ENCODE results near the gene CDK18. TPM values are rescaled to one million over a fixed set of nuclear protein-coding genes. Genes with fewer than 3 reads are reported as not detected.
"Not testable (repeated sequence)": the region's sequence is repeated elsewhere in the genome, so short reads cannot be mapped to it uniquely, and the experiment has no call there.

The CDK18 gene
- total RNA-seq, 1 donor from 2014 or later: 0.21 TPM

DNA sequence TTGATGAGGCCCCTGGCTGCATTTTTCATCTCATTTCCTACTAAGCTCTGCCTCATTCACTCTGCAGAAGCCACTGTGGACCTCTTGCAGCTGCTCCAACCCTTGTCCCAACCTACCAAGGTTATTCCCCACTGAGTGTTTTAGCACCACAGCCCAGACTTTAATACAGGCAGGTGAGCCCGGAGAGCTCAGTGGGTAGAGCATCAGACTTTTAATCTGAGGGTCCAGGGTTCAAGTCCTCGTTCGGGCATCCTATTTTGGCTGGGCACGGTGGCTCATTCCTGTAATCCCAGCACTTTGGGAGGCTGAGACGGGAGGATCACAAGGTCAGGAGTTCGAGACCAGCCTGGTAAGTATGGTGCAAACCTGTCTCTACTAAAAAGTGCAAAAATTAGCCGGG, 30.5 kb upstream of the CDK18 start:
- Mint-ChIP-seq H3K27ac (no peak overlapping the region), H3K4me1 (ENCODE audit: low read depth) (no peaks in the 10 kb centered on the region), H3K4me3 (no peak overlapping the region), H3K36me3 (ENCODE audit: low read depth) (peaks cover 3% of the 10 kb centered on the region), H3K27me3 (ENCODE audit: insufficient read depth) (peaks cover 33% of the 10 kb centered on the region), H3K9me3 (peaks cover 18% of the 10 kb centered on the region)
- intact Hi-C loops (cut with micrococcal nuclease): loop anchor here (2.0 kb wide), 1 partner anchor 15 kb away; no protein-coding TSS in a partner anchor
- DNase-seq (ENCODE audit: low spot score): no peak

DNA sequence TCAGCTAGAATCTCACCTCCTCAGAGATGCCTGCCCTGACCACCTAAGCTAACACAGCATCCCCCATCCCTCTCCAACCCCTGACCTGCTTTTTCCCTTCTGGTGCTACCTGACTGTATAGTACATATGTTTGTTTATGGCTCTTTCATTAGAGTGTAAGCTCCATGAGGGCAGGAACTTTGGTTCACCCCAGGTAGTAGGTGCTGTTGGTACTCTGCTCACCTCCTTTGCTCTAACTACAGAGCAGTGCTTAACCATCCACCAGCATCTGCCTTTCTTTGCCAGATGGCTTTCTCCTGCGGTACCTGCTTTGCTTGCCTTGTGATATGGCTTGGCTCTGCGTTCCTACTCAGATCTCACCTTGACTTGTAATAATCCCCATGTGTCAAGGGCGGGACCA, 29.9 kb upstream of the CDK18 start:
- intact Hi-C loops (cut with micrococcal nuclease): no loop called here
- Mint-ChIP-seq H3K27ac (no peak overlapping the region), H3K36me3 (ENCODE audit: low read depth) (peaks cover 3% of the 10 kb centered on the region), H3K27me3 (ENCODE audit: insufficient read depth) (peaks cover 28% of the 10 kb centered on the region), H3K9me3 (peaks cover 18% of the 10 kb centered on the region), H3K4me1 (ENCODE audit: low read depth) (peaks cover 3% of the 10 kb centered on the region), H3K4me3 (no peak overlapping the region)
- DNase-seq (ENCODE audit: low spot score): no peak

DNA sequence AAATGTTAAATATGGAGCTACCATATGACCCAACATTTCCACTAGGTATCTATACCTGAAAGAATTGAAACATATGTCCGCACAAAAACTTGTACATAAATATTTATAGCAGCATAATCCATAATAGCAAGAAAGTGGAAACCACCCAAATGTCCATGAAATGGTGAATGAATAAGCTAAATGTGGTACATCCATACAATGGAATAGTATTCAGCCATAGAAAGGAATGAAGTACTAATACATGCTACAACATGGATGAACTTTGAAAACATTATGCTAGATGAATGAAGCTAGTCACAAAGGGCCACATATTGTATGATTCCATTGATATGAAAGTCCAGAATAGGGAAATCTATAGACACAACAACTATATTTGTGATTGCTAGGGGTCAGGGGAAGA, 28.6 kb upstream of the CDK18 start:
- Mint-ChIP-seq H3K27me3 (ENCODE audit: insufficient read depth) (peaks cover 22% of the 10 kb centered on the region), H3K36me3 (ENCODE audit: low read depth) (peaks cover 5% of the 10 kb centered on the region), H3K27ac (no peak overlapping the region), H3K4me1 (ENCODE audit: low read depth) (peaks cover 16% of the 10 kb centered on the region), H3K4me3 (no peak overlapping the region), H3K9me3 (peaks cover 18% of the 10 kb centered on the region)
- DNase-seq (ENCODE audit: low spot score): no peak
- intact Hi-C loops (cut with micrococcal nuclease): no loop called here

DNA sequence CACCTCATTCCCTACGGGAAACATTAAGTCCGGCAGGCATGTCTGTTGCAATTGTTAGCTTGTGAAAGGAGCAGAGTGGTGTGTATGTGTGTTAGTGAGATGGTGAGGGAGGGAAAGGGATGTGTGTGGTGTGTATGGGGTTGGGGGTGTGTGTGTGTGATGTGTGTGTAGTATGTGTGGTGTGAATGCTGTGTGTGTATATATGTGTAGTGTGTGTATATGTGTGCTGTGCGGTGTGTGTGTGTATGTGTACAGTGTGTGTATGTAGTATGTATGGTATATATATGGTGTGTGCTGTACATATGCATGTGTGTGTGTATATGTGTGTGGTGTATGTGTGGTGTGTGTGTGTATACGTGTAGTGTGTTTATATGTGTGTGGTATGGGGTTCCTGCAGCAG, 27.8 kb upstream of the CDK18 start:
- Mint-ChIP-seq H3K9me3 (peaks cover 18% of the 10 kb centered on the region), H3K27ac (no peak overlapping the region), H3K4me1 (ENCODE audit: low read depth) (peaks cover 24% of the 10 kb centered on the region), H3K4me3 (no peak overlapping the region), H3K27me3 (ENCODE audit: insufficient read depth) (peaks cover 27% of the 10 kb centered on the region), H3K36me3 (ENCODE audit: low read depth) (peaks cover 5% of the 10 kb centered on the region)
- no peak for DNase-seq (ENCODE audit: low spot score)
- intact Hi-C loops (cut with micrococcal nuclease): no loop called here

DNA sequence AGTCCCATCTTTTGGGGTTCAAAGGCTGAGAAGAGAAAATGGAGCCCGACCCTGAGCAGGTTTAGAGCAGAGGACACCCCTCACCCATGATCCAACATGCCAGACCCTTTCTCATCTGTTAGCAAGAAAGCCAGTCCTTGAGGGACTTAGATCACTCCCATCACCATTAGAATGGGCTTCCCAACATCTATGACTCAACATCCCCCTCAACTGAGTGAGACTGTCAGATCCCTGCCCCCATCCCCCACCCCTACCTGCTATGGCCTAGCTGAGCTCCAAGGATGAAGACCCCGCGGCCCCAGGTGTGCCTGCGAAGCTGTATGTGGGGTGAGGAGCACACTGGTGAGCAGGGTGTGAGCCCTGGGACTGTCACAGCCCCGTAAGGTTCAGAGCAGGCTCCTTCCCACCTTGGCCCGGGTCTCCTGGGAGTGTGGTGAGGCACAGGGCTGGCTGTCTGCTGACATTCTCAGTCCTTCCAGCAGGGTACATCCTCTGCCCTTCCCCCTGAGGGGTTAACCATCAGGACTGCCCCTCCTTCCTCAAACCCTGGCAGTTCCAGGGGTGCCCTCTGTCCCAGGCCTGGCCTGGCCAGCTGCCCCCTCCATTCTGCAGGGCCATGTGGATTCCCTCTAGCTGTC, 27.2 kb upstream of the CDK18 start:
- Mint-ChIP-seq H3K4me3 (no peak overlapping the region), H3K27me3 (ENCODE audit: insufficient read depth) (peaks cover 28% of the 10 kb centered on the region), H3K9me3 (peaks cover 18% of the 10 kb centered on the region), H3K36me3 (ENCODE audit: low read depth) (peaks cover 5% of the 10 kb centered on the region), H3K4me1 (ENCODE audit: low read depth) (peaks cover 28% of the 10 kb centered on the region), H3K27ac (no peak overlapping the region)
- no peak for DNase-seq (ENCODE audit: low spot score)
- intact Hi-C loops (cut with micrococcal nuclease): no loop called here

DNA sequence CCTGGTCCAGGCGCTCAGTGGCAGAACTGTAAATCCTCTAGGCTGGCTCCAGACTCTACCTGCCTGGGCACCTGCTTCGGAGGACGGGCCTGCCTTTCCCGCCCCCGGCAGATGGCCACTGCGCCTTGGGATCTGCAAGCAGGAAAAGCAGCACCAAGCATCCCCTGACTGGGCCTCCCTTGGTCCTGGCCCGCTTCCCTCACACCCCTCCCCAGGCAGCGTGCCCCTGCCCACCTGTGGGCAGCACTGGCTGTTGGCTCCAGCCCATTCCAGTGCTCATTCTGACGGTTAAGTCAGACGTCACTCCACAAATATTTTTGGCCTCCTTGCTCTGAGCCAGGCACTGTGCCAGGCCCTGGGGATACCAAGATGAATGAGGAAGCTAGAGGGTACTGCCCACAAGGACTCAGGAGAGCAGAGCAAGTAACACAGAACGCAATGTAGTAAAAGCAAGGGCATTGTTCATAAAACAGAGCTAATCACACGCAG, 26.7 kb upstream of the CDK18 start:
- H3K27ac Mint-ChIP-seq: no peak overlapping the region
- no peak overlapping the region for H3K4me3 Mint-ChIP-seq
- H3K4me1 Mint-ChIP-seq (ENCODE audit: low read depth): peaks cover 28% of the 10 kb centered on the region
- DNase-seq (ENCODE audit: low spot score): no peak
- peaks cover 18% of the 10 kb centered on the region for H3K9me3 Mint-ChIP-seq
- intact Hi-C loops (cut with micrococcal nuclease): no loop called here
- peaks cover 5% of the 10 kb centered on the region for H3K36me3 Mint-ChIP-seq (ENCODE audit: low read depth)
- H3K27me3 Mint-ChIP-seq (ENCODE audit: insufficient read depth): peaks cover 23% of the 10 kb centered on the region

DNA sequence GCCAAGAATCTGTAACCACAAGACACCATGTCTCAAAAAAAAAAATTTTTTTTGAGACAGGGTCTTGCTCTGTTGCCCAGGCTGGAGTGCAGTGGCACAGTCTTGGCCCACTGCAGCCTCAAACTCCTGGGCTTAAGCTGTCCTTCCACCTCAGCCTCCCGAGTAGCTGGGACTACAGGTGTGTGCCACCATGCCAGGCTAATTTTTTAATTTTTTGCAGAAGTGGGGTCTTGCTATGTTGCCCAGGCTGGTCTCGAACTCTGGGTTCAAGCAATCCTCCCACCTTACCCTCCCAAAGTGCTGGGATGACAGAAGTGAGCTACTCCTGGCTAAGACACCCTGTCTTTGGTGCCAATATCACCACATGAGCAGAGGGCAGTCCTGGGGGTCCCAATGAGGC, 25.5 kb upstream of the CDK18 start:
- Mint-ChIP-seq H3K9me3 (peaks cover 18% of the 10 kb centered on the region), H3K4me1 (ENCODE audit: low read depth) (peaks cover 28% of the 10 kb centered on the region), H3K27me3 (ENCODE audit: insufficient read depth) (peaks cover 28% of the 10 kb centered on the region)
- H3K4me3 Mint-ChIP-seq; DNase-seq (ENCODE audit: low spot score); H3K27ac Mint-ChIP-seq; intact Hi-C loops (cut with micrococcal nuclease); H3K36me3 Mint-ChIP-seq (ENCODE audit: low read depth): not testable (repeated sequence)

DNA sequence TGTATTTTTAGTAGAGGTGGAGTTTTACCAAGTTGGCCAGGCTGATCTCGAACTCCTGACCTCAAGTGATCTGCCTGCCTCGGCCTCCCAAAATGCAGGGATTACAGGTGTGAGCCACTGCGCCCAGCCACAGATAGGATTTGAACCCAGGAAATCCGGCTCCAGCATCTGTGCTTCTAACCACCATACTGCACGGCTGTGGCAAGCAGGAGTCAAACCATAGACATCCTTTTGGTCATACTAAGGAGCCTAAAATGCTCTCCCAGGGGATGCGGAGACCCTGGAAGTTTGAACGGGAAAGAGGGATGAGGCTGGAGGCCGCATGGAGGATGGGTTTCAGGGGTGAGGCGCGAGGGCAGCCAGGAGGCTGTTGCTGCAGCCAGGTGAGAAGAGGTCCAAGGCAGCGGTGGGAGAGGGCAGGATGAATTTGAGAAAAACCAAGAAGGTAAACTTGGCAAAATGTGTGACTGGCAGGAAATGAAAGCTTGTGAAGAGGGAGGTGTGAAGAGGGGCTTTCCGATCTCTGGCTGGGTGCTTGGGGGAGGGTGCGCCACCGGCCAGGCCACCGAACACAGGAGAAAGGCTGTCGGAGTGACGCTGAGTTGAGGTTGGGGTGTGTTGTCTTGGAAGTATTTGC, 24.0 kb upstream of the CDK18 start:
- H3K4me3 Mint-ChIP-seq: peak overlapping the region; percentile 2
- peaks cover 31% of the 10 kb centered on the region for H3K27me3 Mint-ChIP-seq (ENCODE audit: insufficient read depth)
- peak; percentile 54 for DNase-seq (ENCODE audit: low spot score)
- peak overlapping the region; percentile 71 for H3K27ac Mint-ChIP-seq
- H3K36me3 Mint-ChIP-seq (ENCODE audit: low read depth): peaks cover 2% of the 10 kb centered on the region
- H3K9me3 Mint-ChIP-seq: peaks cover 7% of the 10 kb centered on the region
- peaks cover 32% of the 10 kb centered on the region for H3K4me1 Mint-ChIP-seq (ENCODE audit: low read depth)
- intact Hi-C loops (cut with micrococcal nuclease): loop anchor here (2.0 to 5.0 kb wide), 3 partner anchors 40 to 198 kb away; partner anchors contain the start of gene ELK4

DNA sequence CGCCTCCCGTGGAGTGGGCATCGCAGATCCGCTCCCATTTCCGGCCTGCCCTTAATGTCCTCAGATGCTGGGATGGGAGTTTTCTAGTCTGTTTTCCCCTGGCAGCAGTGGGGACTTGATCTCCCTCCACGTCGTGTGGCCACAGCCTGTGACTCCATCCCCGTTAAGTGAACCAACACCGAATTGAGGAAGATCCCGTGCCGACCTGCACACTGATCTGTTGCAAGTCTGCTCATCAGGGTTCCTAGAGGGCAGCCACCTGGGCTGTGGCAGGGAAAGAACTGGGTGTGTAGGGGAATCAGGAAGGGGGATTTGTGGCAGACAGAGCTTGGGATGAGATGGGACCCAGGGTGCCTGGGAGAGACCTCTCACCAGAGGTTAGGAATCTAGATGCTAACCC, 23.3 kb upstream of the CDK18 start:
- Mint-ChIP-seq H3K27ac (peak overlapping the region; percentile 37), H3K36me3 (ENCODE audit: low read depth) (peaks cover 2% of the 10 kb centered on the region)

DNA sequence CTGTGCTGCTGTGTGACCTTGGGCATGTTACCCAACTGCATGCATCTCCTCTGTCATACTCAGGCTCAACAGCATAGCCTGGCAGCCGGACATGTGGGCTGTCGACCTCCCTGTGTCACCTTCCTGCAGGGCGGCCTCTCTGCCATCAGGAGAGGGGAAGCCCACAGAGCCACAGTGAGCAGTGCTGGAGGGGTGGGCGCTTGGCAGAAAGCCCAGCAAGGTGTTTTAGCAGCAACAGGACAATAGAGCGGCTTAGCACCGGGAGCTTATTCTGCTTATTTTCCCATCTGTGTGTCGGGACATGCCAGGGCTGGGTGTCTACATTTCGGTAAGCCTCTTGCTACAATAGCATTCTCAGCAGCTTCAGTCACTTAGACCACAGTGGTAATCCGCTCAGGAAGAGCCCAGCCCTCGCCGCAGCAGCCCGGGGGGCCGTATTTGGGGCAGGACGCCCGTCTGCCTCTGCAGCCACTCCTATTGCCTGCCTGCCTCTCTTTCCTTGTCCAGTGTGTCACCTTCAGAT, 22.8 kb upstream of the CDK18 start:
- Mint-ChIP-seq H3K27me3 (ENCODE audit: insufficient read depth) (peaks cover 38% of the 10 kb centered on the region), H3K27ac (peak overlapping the region; percentile 37), H3K4me3 (peak overlapping the region; percentile 10), H3K36me3 (ENCODE audit: low read depth) (peaks cover 2% of the 10 kb centered on the region), H3K4me1 (ENCODE audit: low read depth) (peaks cover 32% of the 10 kb centered on the region), H3K9me3 (no peaks in the 10 kb centered on the region)
- DNase-seq (ENCODE audit: low spot score): no peak
- intact Hi-C loops (cut with micrococcal nuclease): loop anchor here (2.0 to 5.0 kb wide), 3 partner anchors 41 to 199 kb away; partner anchors contain the start of gene ELK4

More for the DNA sequence above, 23.3 kb upstream of the CDK18 start:
- DNase-seq (ENCODE audit: low spot score): no peak
- H3K27me3 Mint-ChIP-seq (ENCODE audit: insufficient read depth): peaks cover 37% of the 10 kb centered on the region
- intact Hi-C loops (cut with micrococcal nuclease): loop anchor here (2.0 to 5.0 kb wide), 3 partner anchors 40 to 199 kb away; partner anchors contain the start of gene ELK4
- peak overlapping the region; percentile 10 for H3K4me3 Mint-ChIP-seq
- peaks cover 32% of the 10 kb centered on the region for H3K4me1 Mint-ChIP-seq (ENCODE audit: low read depth)
- no peaks in the 10 kb centered on the region for H3K9me3 Mint-ChIP-seq

DNA sequence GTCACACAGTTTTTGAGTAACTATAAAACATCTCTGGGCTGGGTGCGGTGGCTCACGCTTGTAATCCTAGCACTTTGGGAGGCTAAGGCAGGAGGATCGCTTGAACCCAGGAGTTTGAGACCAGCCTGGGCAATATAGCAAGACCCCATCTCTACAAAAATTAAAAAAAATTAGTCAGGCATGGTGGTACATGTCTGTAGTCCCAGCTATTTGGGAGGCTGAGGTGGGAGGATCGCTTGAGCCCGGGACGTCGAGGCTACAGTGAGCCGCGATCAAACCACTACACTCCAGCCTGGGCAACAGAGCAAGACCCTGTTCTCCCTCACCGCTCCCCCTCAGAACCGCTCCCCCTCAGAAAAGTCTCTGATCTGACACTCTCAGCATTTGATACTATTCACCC, 21.9 kb upstream of the CDK18 start:
- DNase-seq (ENCODE audit: low spot score); H3K36me3 Mint-ChIP-seq (ENCODE audit: low read depth); H3K4me3 Mint-ChIP-seq; H3K9me3 Mint-ChIP-seq; H3K27ac Mint-ChIP-seq: not testable (repeated sequence)
- Mint-ChIP-seq H3K27me3 (ENCODE audit: insufficient read depth) (peaks cover 39% of the 10 kb centered on the region), H3K4me1 (ENCODE audit: low read depth) (peaks cover 32% of the 10 kb centered on the region)
- intact Hi-C loops (cut with micrococcal nuclease): loop anchor here (5.0 kb wide), 2 partner anchors 150 to 200 kb away; partner anchors contain the start of gene ELK4

DNA sequence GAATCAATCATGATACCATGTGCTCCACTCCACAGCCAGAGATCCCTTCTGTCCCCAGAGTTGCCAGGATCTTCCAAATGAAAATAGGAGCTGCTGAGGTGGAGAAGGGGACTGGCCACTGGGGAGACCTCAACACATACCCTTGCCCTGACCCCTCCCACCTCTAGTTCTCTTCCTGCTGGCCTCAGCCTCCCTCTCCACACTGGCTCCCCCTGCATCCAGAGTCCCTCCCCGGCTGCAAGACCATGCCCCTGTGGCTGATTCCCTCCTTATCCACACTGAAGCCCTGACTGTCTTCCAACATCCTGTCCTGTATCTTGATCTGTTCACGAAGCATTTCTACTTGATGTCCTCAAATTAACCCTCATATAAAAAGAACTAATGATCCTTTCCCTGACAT, 21.1 kb upstream of the CDK18 start:
- intact Hi-C loops (cut with micrococcal nuclease): loop anchor here (5.0 kb wide), 2 partner anchors 149 to 201 kb away; partner anchors contain the start of gene ELK4
- H3K27ac Mint-ChIP-seq: no peak overlapping the region
- peaks cover 2% of the 10 kb centered on the region for H3K36me3 Mint-ChIP-seq (ENCODE audit: low read depth)
- H3K4me3 Mint-ChIP-seq: no peak overlapping the region
- peaks cover 32% of the 10 kb centered on the region for H3K4me1 Mint-ChIP-seq (ENCODE audit: low read depth)
- peaks cover 45% of the 10 kb centered on the region for H3K27me3 Mint-ChIP-seq (ENCODE audit: insufficient read depth)
- DNase-seq (ENCODE audit: low spot score): no peak
- no peaks in the 10 kb centered on the region for H3K9me3 Mint-ChIP-seq
